HepG2 (cell line): ENCODE data around the gene ABO. TPM values are rescaled to one million over a fixed set of nuclear protein-coding genes. Genes with fewer than 3 reads are reported as not detected.
A peak's percentile ranks its signal among the peaks of the same experiment; 100 is the strongest.

Experiments used
- ATAC-seq: fragments of 200-7000 bp; cut with Tn5 transposase; 3 replicates; pipeline ENCODE4 v1.9.1; 2020; ENCODE audit warnings: mild to moderate bottlenecking, moderate library complexity
- BruUV-seq: library from RNA; stranded (reverse); fragments of 400-500 nt; replicated peaks from 2 replicates; lab custom pipeline; 2021; lab: Mats Ljungman, UMichigan
- CTCF ChIA-PET: fragments of 300-600 bp; formaldehyde crosslinking; extraction: SDS; loops from one replicate; lab custom pipeline; 2021; ENCODE audit warnings: low total read pairs, inconsistent platforms, low intra/inter-chr PET ratio; lab: Yijun Ruan, JAX
- POLR2A ChIA-PET: fragments of 350-600 bp; sonication (Branson Sonifier 250); formaldehyde crosslinking; loops from one replicate; lab custom pipeline; 2020; ENCODE audit warnings: antibody characterized with exemption, inconsistent platforms; lab: Yijun Ruan, JAX
- DNase-seq: peaks from one replicate; pipeline ENCODE4 v3.0.0-alpha.2; 2015; ENCODE audit warnings: low spot score
- FAIRE-seq: peaks from 3 replicates; lab custom pipeline; 2011; peaks lifted over from hg19 to GRCh38; lab: Jason Lieb, UNC
- H2AFZ ChIP-seq: one replicate; pipeline ENCODE4 v1.6.1; 2011; ENCODE audit warnings: low read length, inconsistent platforms
- H3K27ac ChIP-seq: fragments of 300-600 bp; 3 replicates; pipeline ENCODE4 v1.8.0; 2011; ENCODE audit warnings: mixed run types, mild to moderate bottlenecking, mixed read lengths, low read length, inconsistent platforms; ENCODE audit not compliant: insufficient read depth; ENCODE audit errors: extremely low read length
- H3K27me3 ChIP-seq, 2 experiments: fragments of 200-600 bp in 1 of 2; 2 replicates in 1 of 2; 3 replicates in 1 of 2; pipeline versions ENCODE4 v1.6.0 to v1.8.0; 2011; ENCODE audit warnings: low read length in 2 of 2, mild to moderate bottlenecking in 2 of 2, moderate library complexity in 2 of 2, inconsistent platforms in 1 of 2; ENCODE audit not compliant: insufficient read depth in 2 of 2, control insufficient read depth in 1 of 2
- H3K36me3 ChIP-seq, 2 experiments: fragments of 200-600 bp in 1 of 2; replicated peaks in 1 of 2; 2 replicates in 1 of 2; 3 replicates in 1 of 2; pipeline versions ENCODE4 v1.5.1 to v1.8.0; 2011; ENCODE audit warnings: low read length in 2 of 2, inconsistent platforms in 1 of 2; ENCODE audit not compliant: insufficient read depth in 2 of 2, control insufficient read depth in 1 of 2
- H3K4me1 ChIP-seq: 2 replicates; pipeline ENCODE4 v1.5.1; 2012; ENCODE audit warnings: low read length, inconsistent platforms; ENCODE audit not compliant: insufficient read depth
- H3K4me2 ChIP-seq: 2 replicates; pipeline ENCODE4 v1.6.0; 2011; ENCODE audit warnings: low read depth, low read length, inconsistent platforms
- H3K4me3 ChIP-seq, 3 experiments: fragments of 200-600 bp in 1 of 3; sonication (generic), shearing (Covaris generic) in 1 of 3; replicated peaks in 1 of 3; 2 replicates each; pipeline ENCODE4 v1.5.1; 2011 to 2016; ENCODE audit warnings: low read length in 3 of 3, inconsistent platforms in 2 of 3, low read depth in 2 of 3, mild to moderate bottlenecking in 2 of 3, control low read depth in 1 of 3, mixed read lengths in 1 of 3; ENCODE audit not compliant: insufficient read depth in 1 of 3
- H3K79me2 ChIP-seq: one replicate; pipeline ENCODE4 v1.6.1; 2011; ENCODE audit warnings: low read length, inconsistent platforms; ENCODE audit not compliant: insufficient read depth
- H3K9ac ChIP-seq: 2 replicates; pipeline ENCODE4 v1.6.0; 2011; ENCODE audit warnings: mild to moderate bottlenecking, low read depth, low read length, inconsistent platforms; ENCODE audit not compliant: insufficient read depth
- H3K9me3 ChIP-seq: 2 replicates; pipeline ENCODE4 v1.5.1; 2012; ENCODE audit warnings: mild to moderate bottlenecking, low read length
- H4K20me1 ChIP-seq: 2 replicates; pipeline ENCODE4 v1.6.0; 2011; ENCODE audit warnings: inconsistent platforms, mild to moderate bottlenecking, low read length, moderate library complexity; ENCODE audit not compliant: insufficient read depth
- AGO1 ChIP-seq: fragments of 200-400 bp; formaldehyde crosslinking; IDR thresholded peaks from 2 replicates; pipeline ENCODE4 v1.6.1; 2017; ENCODE audit warnings: mild to moderate bottlenecking, low read depth, low read length, moderate library complexity; ENCODE audit not compliant: poor library complexity, severe bottlenecking
- ELF4 ChIP-seq: sonication (generic); formaldehyde crosslinking; IDR thresholded peaks from 2 replicates; pipeline ENCODE4 v1.5.0; 2020; ENCODE audit warnings: missing genetic modification reagents, mild to moderate bottlenecking, moderate library complexity, borderline replicate concordance
- GABPA ChIP-seq, 2 experiments: IDR thresholded peaks; 2 replicates each; pipeline ENCODE4 v1.6.1; 2011 to 2016; ENCODE audit warnings: low read depth in 2 of 2, low read length in 1 of 2, missing biosample characterization in 1 of 2, missing genetic modification characterization in 1 of 2
- HNF4A ChIP-seq: sonication (generic); formaldehyde crosslinking; IDR thresholded peaks from 2 replicates; pipeline ENCODE4 v1.4.0; 2020; ENCODE audit warnings: missing genetic modification reagents
- HNRNPLL ChIP-seq: fragments of 200-400 bp; formaldehyde crosslinking; IDR thresholded peaks from 2 replicates; pipeline ENCODE4 v1.6.1; 2017; ENCODE audit warnings: mild to moderate bottlenecking, low read depth, low read length; ENCODE audit not compliant: poor library complexity, severe bottlenecking
- NR2F6 ChIP-seq, 2 experiments: IDR thresholded peaks; 2 replicates each; pipeline ENCODE4 v1.6.1; 2016; ENCODE audit warnings: antibody characterized with exemption in 1 of 2, mild to moderate bottlenecking in 1 of 2
- SNAI1 ChIP-seq: sonication (generic); formaldehyde crosslinking; IDR thresholded peaks from 2 replicates; pipeline ENCODE4 v1.5.0; 2020; ENCODE audit warnings: mild to moderate bottlenecking, missing genetic modification reagents, borderline replicate concordance
- SOX5 ChIP-seq: IDR thresholded peaks from 2 replicates; pipeline ENCODE4 v1.6.1; 2016; ENCODE audit warnings: borderline replicate concordance
- TERF1 ChIP-seq: sonication (generic); formaldehyde crosslinking; IDR thresholded peaks from 2 replicates; pipeline ENCODE4 v1.8.0; 2022; ENCODE audit warnings: mild to moderate bottlenecking, missing genetic modification reagents, moderate library complexity
- ZBTB3 ChIP-seq: sonication (generic); formaldehyde crosslinking; IDR thresholded peaks from 2 replicates; pipeline ENCODE4 v1.4.0; 2020; ENCODE audit warnings: low read depth, mild to moderate bottlenecking, moderate library complexity, missing genetic modification reagents, borderline replicate concordance
- ZNF253 ChIP-seq: sonication (generic); formaldehyde crosslinking; IDR thresholded peaks from 2 replicates; pipeline ENCODE4 v1.8.0; 2022; ENCODE audit warnings: mild to moderate bottlenecking, missing genetic modification reagents, borderline replicate concordance
- ZNF343 ChIP-seq: sonication (generic); formaldehyde crosslinking; IDR thresholded peaks from 2 replicates; pipeline ENCODE4 v1.4.0; 2020; ENCODE audit warnings: mild to moderate bottlenecking, missing genetic modification reagents
- WGBS: methylation state at CpG from one replicate; pipeline ENCODE4 v1.1.6; 2017; ENCODE audit warnings: low lambda C conversion rate; 5-methylcytosine and 5-hydroxymethylcytosine counted together
- in situ Hi-C: cut with HindIII; loops from 2 replicates; pipeline ENCODE4 v1.10.0; 2017; ENCODE audit warnings: low pct_unique_long_range_greater_than_20kb; ENCODE audit not compliant: extremely low pct_ligation_motif_present
- intact Hi-C: fragments of 100-400 bp; cut with micrococcal nuclease; formaldehyde crosslinking; loops from one replicate; pipeline ENCODE4 v1.10.0; 2022; ENCODE audit not compliant: unreplicated experiment
- polyA plus RNA-seq, 8 experiments: library from polyadenylated mRNA; depleted of rRNA in 3 of 8; stranded (reverse) in 7 of 8; unstranded in 1 of 8; fragments of >200 nt; fragmentation: Illumina TruSeq in 4 of 8; extraction: Trizol in 4 of 8; gene quantifications; 2 replicates each; pipeline versions ENCODE4 v1.2.1 to v1.2.3, GENCODE V29; 2011 to 2016; ENCODE audit warnings: low read depth in 4 of 8, missing spikeins in 1 of 8, mixed read lengths in 1 of 8; ENCODE audit not compliant: insufficient read depth in 1 of 8
- total RNA-seq, 5 experiments: library from RNA; depleted of rRNA; stranded (reverse); fragments of >200 nt; fragmentation: Illumina TruSeq; extraction: Trizol; gene quantifications; 2 replicates each; pipeline ENCODE4 v1.2.3, GENCODE V29; 2016; ENCODE audit warnings: low read depth in 1 of 5

ABO gene
- total and polyA plus RNA-seq, 2 of the 13 experiments (the other 11 are each of a cell fraction or from before 2014, with no cell fraction given), result not detected

GRCh38 chr9:133306242-133307204, 31.5 kb upstream of the ABO start:
- WGBS, result 41% methylated on average over 29 of the region's 31 CpGs
- CTCF ChIA-PET, result no interaction called here
- POLR2A ChIA-PET, result no interaction called here
- Histone ChIP-seq H3K27me3 (peaks cover under 1 to 29% of the 10 kb centered on the region in 2 experiments; a peak in 3 of 5 replicates), H4K20me1 (no peaks in the 10 kb centered on the region), H3K36me3 (no peaks in the 10 kb centered on the region), H2AFZ (no peak overlapping the region), H3K4me2 (no peak overlapping the region), H3K4me3 (no peak overlapping the region), H3K9ac (no peak overlapping the region), H3K27ac (no peak overlapping the region), H3K4me1 (no peaks in the 10 kb centered on the region), H3K79me2 (no peaks in the 10 kb centered on the region), H3K9me3 (no peaks in the 10 kb centered on the region)
- intact Hi-C loops (no loop called here), in situ Hi-C loops (no loop called here)
- 0 out of 2 replicates have a peak, but pooled peaks have one; percentile 5 for TF ChIP-seq GABPA (IDR thresholded peaks at IDR 0.05; ENCODE audit: low read depth, low read length)
- no peak for TF ChIP-seq GABPA (CRISPR knock-in tag; IDR thresholded peaks at IDR 0.05; ENCODE audit: low read depth)
- TF ChIP-seq ELF4 (CRISPR knock-in tag), result no peak
- BruUV-seq, result no TSS peak
- no peak for ATAC-seq
- no peak for DNase-seq
- FAIRE-seq, result no peak

GRCh38 chr9:133305731-133306130, 30.7 kb upstream of the ABO start:
- FAIRE-seq (no peak), DNase-seq (no peak), ATAC-seq (no peak)
- H2AFZ ChIP-seq, result no peak overlapping the region
- no peak overlapping the region for H3K4me3 ChIP-seq
- CTCF ChIA-PET, result no interaction called here
- no peaks in the 10 kb centered on the region for H3K4me1 ChIP-seq
- H3K27me3 ChIP-seq, result peaks cover 1 to 29% of the 10 kb centered on the region in 2 experiments; a peak in 3 of 5 replicates
- 69% methylated on average over 17 of the region's 23 CpGs for WGBS
- H3K27ac ChIP-seq, result no peak overlapping the region
- POLR2A ChIA-PET, result no interaction called here
- H3K9me3 ChIP-seq, result no peaks in the 10 kb centered on the region
- in situ Hi-C loops (no loop called here), intact Hi-C loops (no loop called here)
- H3K36me3 ChIP-seq, result no peaks in the 10 kb centered on the region
- no TSS peak for BruUV-seq
- H3K4me2 ChIP-seq, result no peak overlapping the region
- H4K20me1 ChIP-seq, result no peaks in the 10 kb centered on the region
- no peak overlapping the region for H3K9ac ChIP-seq
- no peaks in the 10 kb centered on the region for H3K79me2 ChIP-seq
- no peak for TF ChIP-seq ZNF343
- TF ChIP-seq AGO1, result no peak
- no peak for TF ChIP-seq SOX5
- no peak for TF ChIP-seq ZBTB3 (CRISPR knock-in tag)
- no peak for TF ChIP-seq ZNF253 (CRISPR knock-in tag)
- TF ChIP-seq SNAI1, result no peak
- no peak for TF ChIP-seq NR2F6 (IDR thresholded peaks at IDR 0.05)
- no peak for TF ChIP-seq NR2F6 (CRISPR knock-in tag; IDR thresholded peaks at IDR 0.05)
- TF ChIP-seq TERF1 (CRISPR knock-in tag), result no peak
- no peak for TF ChIP-seq HNF4A (CRISPR knock-in tag)
- TF ChIP-seq HNRNPLL, result no peak
